Occipital lobe (tissue), 2 donors: ENCODE results near the gene OR11L1. TPM values are rescaled to one million over a fixed set of nuclear protein-coding genes. Genes with fewer than 3 reads are reported as not detected.

ENCODE experiments used
- DNase-seq: peaks from one replicate; lab custom pipeline; 2025; lab: John Stamatoyannopoulos, UW
- total RNA-seq: library from RNA; depleted of rRNA; stranded (reverse); fragments of >200 nt; gene quantifications from one replicate; pipeline ENCODE4 v1.2.3, GENCODE V29; 2014

The OR11L1 gene
- not detected for total RNA-seq

- DNase-seq, result no peak
These were observed at the start of gene OR11L1 for GRCh38 chr1:247841796-247842195. OR11L1 (minus strand) TSS chr1:247841896; CDS start chr1:247841896, 0 bp downstream.

GRCh38 chr1:247884797-247885413 is 43.2 kb upstream of the OR11L1 start:
- DNase-seq, result no peak

DNA sequence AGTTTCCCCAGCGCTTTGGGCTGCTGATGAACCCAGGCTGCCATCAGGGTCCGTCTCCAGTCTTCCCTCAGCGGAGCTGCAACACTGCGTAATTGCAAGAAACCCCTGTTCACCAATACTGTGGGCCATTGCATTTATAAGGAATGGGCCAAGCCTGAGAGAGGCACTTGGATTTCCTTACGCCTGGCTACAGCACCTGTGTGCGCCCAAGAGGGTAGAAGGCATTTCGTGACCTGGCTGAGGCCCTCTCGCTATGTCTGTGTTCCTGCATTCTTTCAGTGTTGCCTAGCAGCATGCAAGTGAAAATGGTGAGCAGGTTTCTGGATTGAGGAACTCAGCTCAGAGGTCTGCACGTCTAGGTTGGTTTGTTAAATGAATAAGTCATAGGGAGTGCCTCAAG is 41.6 kb upstream of the OR11L1 start:
- DNase-seq, result no peak

DNA sequence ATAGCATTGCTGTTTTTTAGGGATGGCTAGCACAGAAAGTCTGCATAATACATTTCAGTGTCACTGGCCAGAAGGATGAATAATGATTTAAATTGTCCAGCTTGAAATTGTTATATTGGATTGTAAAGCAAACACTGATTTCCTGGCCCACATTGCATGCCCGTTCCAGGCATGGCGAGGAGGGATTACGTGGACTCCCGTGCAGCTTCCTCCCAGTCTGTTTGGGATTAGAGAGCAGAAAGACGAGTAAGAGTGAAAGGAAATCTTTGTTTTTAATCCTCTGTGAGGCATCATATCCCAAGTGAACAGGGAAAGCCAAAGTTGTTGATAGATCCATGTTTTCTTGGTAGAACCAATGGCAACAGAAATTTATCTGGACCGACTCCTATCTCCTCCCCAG is 23.7 kb upstream of the OR11L1 start:
- DNase-seq, result no peak

DNA sequence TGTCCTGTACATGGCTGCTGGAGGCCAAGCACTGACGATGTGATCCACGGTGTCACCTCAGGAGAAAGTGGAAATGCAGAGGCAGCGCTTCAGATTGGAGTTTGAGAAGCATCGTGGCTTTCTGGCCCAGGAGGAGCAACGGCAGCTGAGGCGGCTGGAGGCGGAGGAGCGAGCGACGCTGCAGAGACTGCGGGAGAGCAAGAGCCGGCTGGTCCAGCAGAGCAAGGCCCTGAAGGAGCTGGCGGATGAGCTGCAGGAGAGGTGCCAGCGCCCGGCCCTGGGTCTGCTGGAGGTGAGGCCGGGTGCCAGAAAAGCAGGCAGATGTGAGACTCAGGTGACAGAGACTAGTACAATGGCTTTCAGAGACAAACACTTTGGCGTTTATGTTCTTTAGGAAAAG is 22.9 kb upstream of the OR11L1 start:
- no peak for DNase-seq

GRCh38 chr1:247862756-247863155 is 21.1 kb upstream of the OR11L1 start:
- DNase-seq, result no peak

DNA sequence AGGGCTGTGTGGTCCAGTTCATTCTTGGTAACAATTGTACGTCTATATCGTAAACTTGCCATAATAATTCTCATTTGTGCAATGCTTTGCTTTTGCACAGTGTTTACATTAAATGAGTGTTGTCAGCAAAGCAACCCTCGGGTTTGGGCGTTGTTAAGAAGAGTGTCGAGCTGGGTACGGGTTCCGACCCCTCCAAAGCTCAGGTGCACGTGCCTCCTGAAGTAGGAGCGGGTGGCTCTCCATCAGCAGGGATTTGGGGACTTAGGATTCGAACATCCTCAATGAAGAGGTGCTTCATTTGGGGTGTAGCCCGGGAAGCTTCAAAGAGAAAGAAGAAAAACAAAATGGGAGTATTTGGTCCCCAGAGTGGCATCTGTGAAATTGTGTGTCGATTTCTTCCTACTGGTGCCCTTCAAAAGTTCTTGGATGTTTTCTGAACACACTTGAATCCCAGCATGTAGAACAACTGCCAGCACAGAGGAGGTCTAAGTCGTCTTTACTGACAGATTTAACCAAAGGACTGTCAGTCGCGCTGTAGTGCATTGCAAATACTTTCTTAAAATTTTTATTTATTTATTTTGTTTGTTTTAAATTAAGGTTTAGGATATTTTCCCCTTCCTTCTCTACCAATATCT is 16.4 kb upstream of the OR11L1 start:
- DNase-seq, result no peak

GRCh38 chr1:247857069-247857984 is 15.6 kb upstream of the OR11L1 start, which contains the start of gene TRIM58:
TRIM58 (plus strand) TSS chr1:247857187; CDS start chr1:247857247, 60 bp downstream.
- no peak for DNase-seq

GRCh38 chr1:247855911-247856310 is 14.2 kb upstream of the OR11L1 start:
- no peak for DNase-seq

GRCh38 chr1:247854899-247855545 is 13.3 kb upstream of the OR11L1 start:
- DNase-seq, result no peak

GRCh38 chr1:247849616-247850015 is 7.9 kb upstream of the OR11L1 start:
- no peak for DNase-seq

DNA sequence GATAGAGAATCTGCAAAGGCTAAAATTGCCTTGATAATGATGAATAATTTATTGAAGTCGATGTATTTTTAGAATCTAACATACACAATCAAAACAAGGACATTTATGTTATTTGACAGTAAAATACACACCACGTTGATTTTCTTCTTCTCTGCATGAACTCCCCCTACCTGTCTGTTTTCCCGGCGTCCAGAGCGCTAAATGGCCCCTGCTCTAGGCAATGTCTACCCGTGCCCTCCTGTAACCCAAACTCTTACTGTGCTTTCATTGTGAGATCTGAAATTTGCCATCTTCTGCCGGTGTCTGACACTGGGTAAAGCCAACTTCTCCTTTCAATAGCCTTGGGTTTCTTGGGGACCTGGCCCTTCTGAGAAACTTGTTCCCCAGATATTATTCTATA is 6.7 kb upstream of the OR11L1 start:
- no peak for DNase-seq

DNA sequence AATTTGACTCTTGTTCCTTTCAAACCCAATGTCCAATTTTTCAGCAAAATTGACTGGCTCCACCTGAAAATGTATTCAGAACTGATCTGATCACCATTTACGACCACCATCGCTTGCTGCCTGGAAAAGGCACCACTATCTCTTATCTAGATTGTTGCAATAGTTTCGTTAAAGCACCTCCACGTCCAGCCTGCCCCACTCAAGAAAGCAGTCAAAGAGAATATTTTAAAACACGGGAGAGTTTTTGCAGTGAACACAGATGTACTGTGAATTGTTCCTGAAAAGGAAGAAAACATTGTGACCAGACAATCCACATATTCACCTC is 4.0 kb upstream of the OR11L1 start:
- no peak for DNase-seq

DNA sequence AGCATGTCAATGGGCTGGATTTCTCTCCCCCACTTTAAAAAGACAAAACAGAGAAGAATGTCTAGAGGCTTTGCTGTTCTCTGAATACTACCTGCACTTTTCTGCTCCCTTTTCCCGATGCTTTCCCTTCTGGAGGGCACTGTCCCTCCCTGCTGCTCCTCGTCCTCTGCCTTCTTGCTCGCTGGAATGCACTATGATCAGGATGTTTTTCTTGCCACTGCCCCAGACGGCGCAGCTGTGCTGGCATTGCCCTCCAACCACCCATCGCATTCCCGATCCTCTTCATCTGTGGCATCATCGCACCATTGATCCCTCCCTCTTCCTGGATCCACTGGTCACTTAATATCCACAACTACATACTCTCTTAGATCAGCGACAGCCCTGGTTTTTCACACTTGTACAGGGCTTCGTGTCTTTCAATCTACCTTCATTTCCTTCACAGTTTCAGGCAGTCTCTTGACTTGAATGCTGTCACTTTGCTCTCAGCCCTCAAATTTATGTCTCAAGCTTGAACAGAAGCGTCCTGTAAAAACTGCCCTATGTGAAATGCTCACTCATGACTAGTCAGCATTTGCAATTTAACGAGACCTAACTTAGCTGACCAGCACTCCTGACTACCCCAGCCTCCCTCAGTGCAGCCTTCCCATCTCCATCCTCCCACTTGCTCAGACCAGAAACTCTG is 3.5 kb upstream of the OR11L1 start:
- DNase-seq, result no peak

- no peak for DNase-seq
These were observed 1.7 kb upstream of the OR11L1 start for GRCh38 chr1:247843411-247843810.

DNA sequence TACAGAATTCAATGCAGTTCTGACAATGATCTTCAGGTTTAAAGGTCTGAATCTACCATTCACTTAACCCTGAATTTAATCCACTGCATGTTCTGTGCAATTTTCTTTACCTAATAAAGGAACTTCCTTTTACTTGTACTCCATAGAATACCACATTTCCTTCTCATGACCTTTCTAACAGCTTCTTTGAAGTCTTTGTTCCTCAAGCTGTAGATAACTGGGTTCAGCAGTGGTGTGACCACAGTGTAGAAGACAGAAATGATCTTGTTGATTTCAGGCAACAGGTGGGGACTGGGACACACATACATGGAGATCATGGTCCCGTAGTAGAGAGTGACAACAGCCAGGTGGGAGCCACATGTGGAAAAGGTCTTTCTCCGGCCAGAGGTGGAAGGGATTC is 878 bp downstream of the OR11L1 start:
- no peak for DNase-seq

GRCh38 chr1:247833601-247834000 is 8.1 kb downstream of the OR11L1 start:
- no peak for DNase-seq

- DNase-seq, result no peak
These were observed 12.0 kb downstream of the OR11L1 start for GRCh38 chr1:247829656-247830055.

- no peak for DNase-seq
These were observed 16.3 kb downstream of the OR11L1 start for GRCh38 chr1:247825362-247825761.

DNA sequence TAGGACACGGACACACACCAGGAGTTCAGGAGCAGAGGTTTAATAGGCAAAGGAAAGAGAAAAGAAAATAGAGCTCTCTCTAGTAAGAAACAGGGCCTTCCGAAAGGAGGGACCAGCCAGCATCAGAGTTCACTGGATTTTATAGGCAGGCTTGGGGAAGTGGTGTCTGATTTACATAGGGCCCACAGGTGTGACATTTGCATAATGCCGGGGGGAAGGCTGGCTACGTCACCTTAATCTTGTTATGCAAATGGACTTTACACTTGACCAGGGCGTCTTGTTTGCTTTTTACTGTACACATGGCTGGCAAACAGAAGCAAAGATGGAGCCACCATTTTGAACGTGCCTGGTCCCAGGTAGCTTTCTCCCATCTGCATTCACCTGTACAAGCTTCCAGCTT is 17.7 kb downstream of the OR11L1 start, which contains the start of gene OR14A16:
Gene OR14A16 (minus strand): TSS at position 97 of the 400 bp plus-strand sequence. CDS start 8,390 bp downstream, outside the sequence.
- no peak for DNase-seq

GRCh38 chr1:247822060-247822459 is 19.6 kb downstream of the OR11L1 start:
- no peak for DNase-seq
